T-helper 9 cell (primary cell): ENCODE data around the gene HOXB3.
A peak's percentile ranks its signal among the peaks of the same experiment; 100 is the strongest.

Source experiments
- DNase-seq: peaks from one replicate; pipeline ENCODE4 v3.0.0-alpha.2; 2020

HOXB3 gene

DNA sequence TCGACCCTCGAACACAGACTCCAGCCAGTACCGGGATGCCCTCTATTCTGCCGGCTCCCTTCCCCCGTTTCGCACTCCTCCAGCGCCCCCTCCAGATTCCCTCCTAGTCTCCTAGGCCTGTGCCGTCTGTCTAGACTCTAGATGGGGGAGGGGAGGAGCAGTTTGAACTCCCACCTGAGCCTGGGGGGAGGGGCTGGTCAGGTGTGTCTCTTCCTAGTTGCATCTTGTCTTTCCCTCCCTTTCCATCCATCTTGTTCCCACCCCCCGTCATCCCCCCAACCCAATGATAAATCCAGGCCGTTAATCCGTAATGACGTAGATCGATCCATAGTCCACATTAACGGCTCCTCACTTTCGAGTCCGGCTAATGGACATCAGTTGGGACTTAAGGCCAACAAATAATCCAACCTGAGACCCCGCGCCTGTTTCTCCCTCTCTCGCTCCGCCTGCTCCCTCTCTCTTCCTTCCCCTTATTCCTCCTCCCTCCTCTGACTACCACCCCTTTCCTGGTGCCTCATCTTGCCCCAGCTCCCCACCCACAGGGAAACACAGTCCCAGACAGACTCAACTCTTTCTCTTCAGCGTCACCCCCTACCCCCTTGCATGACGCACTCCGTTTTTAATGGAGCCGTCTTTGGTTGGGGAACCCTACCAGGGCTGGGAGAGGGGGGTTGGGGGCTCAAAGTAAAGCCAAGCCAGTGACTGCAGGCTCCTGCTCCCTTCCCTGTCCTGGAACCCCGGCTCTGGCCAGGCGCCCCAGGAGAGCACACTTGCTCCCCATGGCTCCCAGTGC, 6.9 kb upstream of the HOXB3 start:
- DNase-seq, result no peak

GRCh38 chr17:48596000-48596734, 6.1 kb upstream of the HOXB3 start:
- no peak for DNase-seq

DNA sequence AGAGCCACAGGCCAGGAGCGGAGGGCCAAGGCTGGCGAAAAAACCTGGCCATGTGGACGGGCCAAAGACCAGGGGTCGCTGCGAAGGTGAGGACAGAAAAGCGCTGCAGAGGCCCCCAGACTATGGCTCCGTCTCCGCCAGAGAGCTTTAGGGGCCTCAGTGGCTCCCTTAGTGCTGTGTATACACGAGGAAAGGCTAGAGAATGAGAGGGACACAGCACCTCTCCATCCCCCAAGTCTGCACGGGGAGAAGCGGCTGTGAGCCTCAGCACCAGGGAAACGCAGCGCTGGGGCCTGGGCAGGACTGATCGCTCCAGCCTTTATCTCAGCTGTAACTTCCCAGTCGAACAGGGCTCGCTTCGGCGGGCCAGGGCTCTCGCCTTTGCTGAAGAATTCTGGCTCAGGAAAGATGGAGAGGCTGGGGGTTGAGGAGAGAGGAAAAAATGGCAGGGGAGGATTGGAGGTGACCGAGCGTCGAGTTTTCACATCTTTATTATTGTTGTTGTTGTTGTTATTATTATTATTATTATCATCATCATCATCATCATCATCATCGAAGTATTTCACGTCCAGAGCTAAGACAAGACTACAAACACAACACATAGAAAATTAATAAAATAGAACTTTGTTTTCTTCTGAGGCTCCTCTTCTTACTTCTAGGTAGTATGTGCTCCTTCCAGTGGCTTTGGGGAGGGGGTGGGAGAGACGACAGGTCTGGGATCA, 5.4 kb upstream of the HOXB3 start:
- DNase-seq, result no peak

GRCh38 chr17:48594538-48595277, 4.7 kb upstream of the HOXB3 start:
- DNase-seq, result no peak

- peak; percentile 81 for DNase-seq
Measured at GRCh38 chr17:48593840-48594537, 3.9 kb upstream of the HOXB3 start.

- DNase-seq, result no peak
Measured at GRCh38 chr17:48593126-48593829, 3.2 kb upstream of the HOXB3 start, which contains the start of gene HOXB5. Gene HOXB5, minus strand, starts transcription at chr17:48593779. Its CDS starts 97 bp downstream, at chr17:48593682.

- no peak for DNase-seq
Measured at GRCh38 chr17:48592577-48592976, 2.5 kb upstream of the HOXB3 start.

DNA sequence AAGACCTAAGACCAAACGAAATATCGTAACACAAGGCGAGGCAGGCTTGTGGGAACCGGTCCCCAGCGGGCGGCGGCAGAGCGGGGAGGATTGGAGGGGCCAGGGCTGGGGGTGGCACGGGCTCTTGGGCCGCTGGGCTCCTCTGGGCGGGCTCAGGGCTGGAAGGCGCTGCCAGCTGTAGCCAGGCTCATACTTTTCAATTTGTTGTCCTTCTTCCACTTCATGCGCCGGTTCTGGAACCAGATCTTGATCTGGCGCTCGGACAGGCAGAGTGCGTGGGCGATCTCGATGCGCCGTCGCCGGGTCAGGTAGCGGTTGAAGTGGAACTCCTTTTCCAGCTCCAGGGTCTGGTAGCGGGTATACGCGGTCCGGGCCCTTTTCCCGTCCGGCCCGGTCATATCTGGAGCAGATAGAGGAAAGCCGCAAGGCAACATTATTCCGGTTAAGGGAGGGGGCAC, 2.0 kb upstream of the HOXB3 start:
- DNase-seq, result no peak

- DNase-seq, result no peak
Measured at GRCh38 chr17:48591255-48592056, 1.4 kb upstream of the HOXB3 start.

GRCh38 chr17:48590607-48591161, 643 bp upstream of the HOXB3 start:
- DNase-seq, result no peak

DNA sequence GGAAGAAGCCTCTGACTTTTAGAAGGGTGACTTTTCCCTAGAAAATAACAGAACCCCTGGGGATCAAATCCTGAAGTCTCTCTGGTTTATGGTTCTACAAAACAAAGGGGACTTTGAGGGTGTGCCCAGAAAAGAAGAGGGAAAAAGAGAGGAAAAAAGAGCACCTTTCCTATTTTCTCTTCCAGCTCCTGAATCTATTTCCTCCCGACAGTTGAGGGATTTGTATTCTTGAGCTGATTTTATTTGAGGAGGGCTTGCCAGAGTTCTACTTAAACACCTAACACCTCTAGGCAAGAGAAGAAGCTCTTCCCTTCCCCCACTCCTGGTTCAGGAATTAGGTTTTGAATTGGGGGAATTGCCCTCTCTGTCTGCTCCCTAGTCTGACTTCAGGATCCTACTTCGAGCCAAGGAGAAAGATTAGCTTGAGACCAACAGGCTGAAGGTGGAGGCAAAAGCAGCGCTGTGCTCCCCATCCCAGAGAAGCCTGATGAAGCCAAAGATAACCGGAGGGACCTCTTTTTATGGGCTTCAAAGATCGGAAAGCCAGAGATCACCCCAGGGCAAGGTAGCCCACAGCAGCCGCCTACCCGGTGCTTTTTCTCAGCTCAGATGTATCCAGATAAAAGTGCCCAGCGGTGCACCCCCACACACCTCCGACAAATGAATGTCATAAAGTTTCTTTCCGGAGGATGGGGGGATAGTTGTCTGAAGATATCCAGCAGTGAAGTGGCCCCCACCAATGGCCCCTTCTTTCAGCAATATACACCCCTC, 796 bp downstream of the HOXB3 start:
- DNase-seq, result no peak

DNA sequence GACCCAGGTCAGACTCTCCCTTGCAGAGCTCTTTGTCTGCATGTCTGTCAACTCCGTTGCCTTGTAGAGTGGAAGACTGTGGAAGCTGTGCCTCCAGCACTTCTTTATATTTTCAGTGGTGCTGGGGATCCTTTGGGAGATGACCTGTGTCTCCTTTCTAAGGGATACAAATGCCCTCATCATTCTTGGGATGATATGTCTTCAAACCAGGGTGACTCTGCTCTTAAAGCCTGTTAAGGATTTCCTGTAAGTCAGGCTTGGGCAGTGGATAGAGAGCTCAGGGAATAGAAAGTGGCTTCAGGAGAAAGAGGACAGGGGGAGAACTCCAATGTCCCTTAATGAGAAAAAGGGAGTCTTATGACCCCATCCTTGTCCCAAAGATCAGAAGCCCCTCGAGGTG, 1.5 kb downstream of the HOXB3 start:
- no peak for DNase-seq

- no peak for DNase-seq
Measured at GRCh38 chr17:48588074-48588415, 2.0 kb downstream of the HOXB3 start.

DNA sequence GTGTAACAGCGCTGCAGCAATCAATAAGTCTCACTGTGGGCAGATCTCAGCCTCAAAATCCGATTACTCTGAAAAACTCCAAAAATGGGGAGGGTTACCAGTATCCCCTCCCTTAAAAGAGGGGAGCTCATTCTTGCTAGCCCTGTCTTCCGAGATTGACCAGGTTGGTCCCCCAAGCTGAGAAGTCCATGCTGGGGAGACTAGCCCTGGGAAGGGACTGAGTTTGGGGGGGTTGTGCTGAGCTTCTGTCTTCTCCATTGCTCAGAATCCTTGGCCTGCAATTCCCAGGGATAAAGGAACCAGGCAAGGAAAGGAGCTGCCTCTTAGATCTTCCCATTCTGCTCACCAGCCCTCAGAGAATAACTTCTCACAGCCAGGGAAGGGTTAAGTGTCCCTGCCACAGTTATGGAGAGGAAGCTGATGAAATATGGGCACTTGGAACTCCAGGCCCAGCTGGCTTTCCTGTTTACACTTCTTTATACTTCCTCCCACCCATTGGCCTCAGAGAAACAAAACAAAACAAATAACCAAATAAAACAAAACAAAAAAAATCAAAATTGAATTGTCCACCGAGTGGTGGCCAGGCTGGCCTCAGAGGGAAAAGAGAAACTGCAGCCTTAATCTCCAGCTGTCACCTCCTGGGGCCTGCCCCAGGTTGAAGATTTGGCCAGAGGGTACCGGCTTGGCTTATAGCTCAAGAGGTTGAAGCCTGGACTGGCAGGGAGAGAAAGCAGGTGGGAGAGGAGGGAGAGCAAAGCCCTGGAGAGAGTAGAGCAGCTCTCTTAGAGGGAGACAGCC, 2.6 kb downstream of the HOXB3 start:
- no peak for DNase-seq

DNA sequence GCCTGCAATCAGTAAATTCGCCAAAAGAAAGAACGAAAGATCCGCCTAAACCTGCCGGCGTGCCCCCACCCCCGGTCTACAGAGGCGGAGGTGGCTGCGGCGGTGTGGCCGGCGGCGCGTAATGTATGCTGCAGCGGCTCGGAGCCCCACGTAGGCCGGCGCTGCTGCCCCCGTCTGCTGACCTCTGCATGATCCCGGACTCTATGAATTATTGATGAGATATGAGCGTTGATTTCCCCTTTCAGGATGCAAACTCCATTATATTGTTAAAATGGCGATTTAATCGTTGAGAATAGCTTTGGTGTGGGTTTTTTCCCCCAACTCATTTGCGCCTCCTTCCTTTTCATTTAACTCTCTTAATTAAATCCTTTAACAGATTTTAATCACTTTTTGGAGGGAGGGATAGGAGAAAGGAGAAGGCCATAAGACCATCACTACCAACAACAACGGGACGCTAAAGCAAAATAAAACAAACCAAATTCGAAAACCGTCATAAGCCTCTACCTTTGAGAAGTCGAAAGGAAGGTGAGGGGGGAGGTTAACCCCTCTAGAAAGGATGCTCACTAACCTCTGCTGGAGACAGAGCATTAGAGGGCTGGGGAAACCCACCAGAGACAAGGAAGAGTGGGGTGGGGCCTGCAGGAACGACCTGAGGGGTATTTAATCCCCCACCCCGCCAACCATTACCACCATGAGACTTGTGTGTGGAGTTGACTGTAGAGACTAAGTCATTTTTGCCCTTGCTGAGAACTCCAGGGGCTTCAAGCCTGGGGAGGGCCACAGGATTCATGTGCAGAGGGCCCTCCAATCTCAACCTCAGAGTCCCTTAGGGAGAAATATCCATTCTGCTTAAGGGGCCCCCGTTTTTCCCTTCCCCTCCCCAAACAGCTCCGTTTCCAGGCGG, 3.4 kb downstream of the HOXB3 start:
- no peak for DNase-seq

DNA sequence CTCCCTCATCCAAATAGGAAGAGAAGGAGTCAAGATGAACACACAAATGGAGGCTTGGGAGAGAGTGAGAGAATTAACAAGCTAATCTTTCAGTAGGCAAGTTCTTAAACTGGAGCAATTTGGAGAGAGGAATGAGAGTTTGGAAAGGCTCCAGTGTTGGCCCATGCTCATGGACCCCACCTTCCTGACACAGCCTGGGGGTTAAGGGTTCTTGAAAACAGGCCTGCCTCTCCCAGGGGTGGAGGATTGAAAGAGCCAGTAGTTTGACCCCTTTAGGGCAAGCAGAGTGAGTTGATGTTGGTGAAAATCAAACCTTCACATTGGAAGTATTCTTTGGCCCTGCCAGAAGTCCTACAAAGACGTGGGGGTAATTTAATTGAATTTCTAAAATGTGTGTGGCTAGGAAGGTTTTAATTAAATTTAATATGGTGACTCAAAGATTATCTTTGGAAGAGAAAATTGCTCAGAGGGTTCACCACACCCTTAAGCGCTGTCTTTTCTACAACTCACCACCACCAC, 5.8 kb downstream of the HOXB3 start:
- DNase-seq, result no peak

- no peak for DNase-seq
Measured at GRCh38 chr17:48583708-48584222, 6.3 kb downstream of the HOXB3 start.
